Measurements from ENCODE around the gene DAD1. TPM values are rescaled to one million over a fixed set of nuclear protein-coding genes. Genes with fewer than 3 reads are reported as not detected.

Gene DAD1
- total and polyA plus RNA-seq, 12 donors: 91.8 to 537 (median 291) TPM

DNA sequence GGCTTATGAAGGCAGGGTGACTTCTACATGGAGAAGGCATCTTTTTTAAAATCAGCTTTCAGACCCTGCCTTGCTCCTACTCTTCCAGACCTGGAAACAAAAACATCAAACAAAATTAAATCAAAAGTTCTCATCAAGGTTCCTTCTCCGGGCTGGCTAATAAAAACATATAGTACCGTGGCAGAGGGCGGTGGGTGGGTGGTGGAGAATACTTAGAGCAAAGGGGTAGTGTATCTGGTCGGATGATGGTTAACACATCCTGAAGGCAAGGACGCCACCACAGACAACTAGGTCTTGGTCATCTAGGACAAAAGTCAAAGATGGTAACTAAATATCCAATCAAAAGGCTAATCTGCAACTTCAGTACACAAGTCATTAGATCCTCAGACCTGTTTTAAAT, 1.8 kb downstream of the DAD1 start:
- intact Hi-C loops (cut with DNase I): no loop called here
- TF ChIP-seq, protein P1, sequence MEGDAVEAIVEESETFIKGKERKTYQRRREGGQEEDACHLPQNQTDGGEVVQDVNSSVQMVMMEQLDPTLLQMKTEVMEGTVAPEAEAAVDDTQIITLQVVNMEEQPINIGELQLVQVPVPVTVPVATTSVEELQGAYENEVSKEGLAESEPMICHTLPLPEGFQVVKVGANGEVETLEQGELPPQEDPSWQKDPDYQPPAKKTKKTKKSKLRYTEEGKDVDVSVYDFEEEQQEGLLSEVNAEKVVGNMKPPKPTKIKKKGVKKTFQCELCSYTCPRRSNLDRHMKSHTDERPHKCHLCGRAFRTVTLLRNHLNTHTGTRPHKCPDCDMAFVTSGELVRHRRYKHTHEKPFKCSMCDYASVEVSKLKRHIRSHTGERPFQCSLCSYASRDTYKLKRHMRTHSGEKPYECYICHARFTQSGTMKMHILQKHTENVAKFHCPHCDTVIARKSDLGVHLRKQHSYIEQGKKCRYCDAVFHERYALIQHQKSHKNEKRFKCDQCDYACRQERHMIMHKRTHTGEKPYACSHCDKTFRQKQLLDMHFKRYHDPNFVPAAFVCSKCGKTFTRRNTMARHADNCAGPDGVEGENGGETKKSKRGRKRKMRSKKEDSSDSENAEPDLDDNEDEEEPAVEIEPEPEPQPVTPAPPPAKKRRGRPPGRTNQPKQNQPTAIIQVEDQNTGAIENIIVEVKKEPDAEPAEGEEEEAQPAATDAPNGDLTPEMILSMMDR (IDR thresholded peaks at IDR 0.05): no peak
- Histone ChIP-seq H3K36me3 (replicated peaks in 1 of 2) (no peaks in the 10 kb centered on the region), H3K27me3 (no peaks in the 10 kb centered on the region), H3K9me3 (replicated peaks in 1 of 3) (no peaks in the 10 kb centered on the region), H3K27ac (no peak overlapping the region), H3K4me3 (peak overlapping the region in 1 of 4 donors; percentile 89), H3K4me1 (replicated peaks in 1 of 2) (peaks cover 22 to 56% of the 10 kb centered on the region in 2 donors)
- 90 to 93% (median 92%) methylated on average over 5 of the region's 5 CpGs for WGBS, 4 donors
- no peak for DNase-seq

DNA sequence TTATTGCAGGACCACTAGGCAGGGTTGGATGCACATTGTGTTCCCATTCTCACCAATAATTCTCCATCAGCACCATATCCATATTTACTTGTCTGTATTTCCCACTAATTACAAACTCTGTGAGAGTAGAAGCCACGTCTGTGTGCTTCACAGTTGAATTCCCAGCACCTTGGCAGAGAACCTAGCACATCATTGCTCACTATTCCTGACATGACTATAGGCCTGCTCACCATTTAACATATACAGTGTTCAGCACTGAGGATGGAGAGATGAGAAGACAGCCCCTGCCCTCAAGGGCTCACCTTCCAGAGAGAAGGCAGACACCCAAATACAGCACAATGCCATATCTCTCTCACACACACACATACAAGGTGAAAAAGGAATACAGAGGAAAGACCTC, 5.0 kb downstream of the DAD1 start:
- 74 to 90% (median 82%) methylated on average over 1 of the region's 1 CpG for WGBS, 4 donors
- H3K9me3 ChIP-seq (replicated peaks in 1 of 3): no peaks in the 10 kb centered on the region
- DNase-seq: no peak
- no peak overlapping the region for H3K4me3 ChIP-seq
- H3K27me3 ChIP-seq: no peaks in the 10 kb centered on the region
- intact Hi-C loops (cut with DNase I): no loop called here
- TF ChIP-seq, protein P1 (IDR thresholded peaks at IDR 0.05): no peak
- no peak for TF ChIP-seq POLR2A (IDR thresholded peaks at IDR 0.05)
- peak overlapping the region in 1 of 5 donors; percentile 3 for H3K27ac ChIP-seq
- H3K36me3 ChIP-seq (replicated peaks in 1 of 2): no peaks in the 10 kb centered on the region
- H3K4me1 ChIP-seq (replicated peaks in 1 of 2): peaks cover 15 to 55% of the 10 kb centered on the region in 2 donors

DNA sequence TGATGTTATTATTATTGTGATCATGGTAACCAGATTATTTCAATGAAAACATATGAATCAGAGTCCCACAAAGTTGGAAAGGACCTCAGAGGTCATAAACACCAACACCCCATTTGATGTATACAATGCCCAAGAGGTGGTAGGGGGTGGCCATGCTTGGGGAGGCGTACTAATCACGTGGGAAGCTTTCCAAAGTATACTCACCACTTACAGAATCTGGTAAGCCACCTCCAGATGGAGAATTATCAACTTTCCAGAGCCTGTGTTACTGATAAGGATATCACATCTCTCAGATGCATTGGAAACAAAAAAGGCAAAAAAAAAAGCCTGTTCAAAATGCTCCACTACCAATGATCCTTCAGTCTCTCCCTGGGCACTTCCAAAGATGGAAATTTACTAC, 8.4 kb downstream of the DAD1 start:
- H3K27me3 ChIP-seq: no peaks in the 10 kb centered on the region
- peak overlapping the region in 1 of 5 donors; percentile 0 for H3K27ac ChIP-seq
- no peaks in the 10 kb centered on the region for H3K36me3 ChIP-seq (replicated peaks in 1 of 2)
- 67 to 80% (median 79%) methylated on average over 2 of the region's 2 CpGs for WGBS, 4 donors
- intact Hi-C loops (cut with DNase I): no loop called here
- no peak for DNase-seq
- TF ChIP-seq, protein P1 (IDR thresholded peaks at IDR 0.05): no peak
- TF ChIP-seq POLR2A (IDR thresholded peaks at IDR 0.05): no peak
- H3K4me3 ChIP-seq: no peak overlapping the region
- H3K4me1 ChIP-seq (replicated peaks in 1 of 2): peaks cover 9 to 45% of the 10 kb centered on the region in 2 donors
- no peaks in the 10 kb centered on the region for H3K9me3 ChIP-seq (replicated peaks in 1 of 3)

DNA sequence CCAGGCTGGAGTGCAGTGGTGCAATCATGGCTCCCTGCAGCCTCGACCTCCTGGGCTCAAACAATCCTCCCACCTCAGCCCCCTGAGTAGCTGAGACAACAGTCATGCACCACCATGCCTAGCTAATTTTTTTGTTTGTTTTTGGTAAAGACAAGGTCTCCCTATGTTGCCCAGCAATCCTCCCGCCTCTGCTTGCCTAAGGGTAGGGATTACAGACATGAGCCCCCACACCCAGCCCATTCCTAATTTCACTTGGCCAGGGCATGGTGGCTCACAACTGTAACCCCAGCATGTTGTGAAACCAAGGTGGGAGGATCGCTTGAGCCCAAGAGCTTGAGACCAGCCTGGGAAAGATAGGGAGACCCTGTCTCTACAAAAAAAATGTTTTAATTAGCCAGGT, 9.1 kb downstream of the DAD1 start:
- H3K36me3 ChIP-seq (replicated peaks in 1 of 2): peaks cover 0 to 4% of the 10 kb centered on the region in 2 donors
- intact Hi-C loops (cut with DNase I): no loop called here
- WGBS, 4 donors: 86 to 94% (median 92%) methylated on average over 3 of the region's 3 CpGs

More for the DNA sequence above, 9.1 kb downstream of the DAD1 start:
- TF ChIP-seq POLR2A (IDR thresholded peaks at IDR 0.05): no peak
- TF ChIP-seq, protein P1 (IDR thresholded peaks at IDR 0.05): no peak
- Histone ChIP-seq H3K4me1 (replicated peaks in 1 of 2) (peaks cover 9 to 40% of the 10 kb centered on the region in 2 donors), H3K9me3 (replicated peaks in 1 of 3) (no peaks in the 10 kb centered on the region), H3K27me3 (no peaks in the 10 kb centered on the region), H3K27ac (no peak overlapping the region), H3K4me3 (no peak overlapping the region)
- no peak for DNase-seq

Measured in adrenal gland (tissue), 12 donors.